Measurements from ENCODE around the gene CHRNA3. TPM values are rescaled to one million over a fixed set of nuclear protein-coding genes. Genes with fewer than 3 reads are reported as not detected.

Gene CHRNA3
- total RNA-seq, result 0.40 TPM in 1 of 2 replicates, not detected in the other

- H3K4me3 ChIP-seq (ENCODE audit: low read depth, low read length), result peak within 1 kb of the TSS; percentile 19
- no peak for TF ChIP-seq CTCF (conservative IDR thresholded peaks at IDR 0.05; ENCODE audit: low read depth, low read length)
- no peak for DNase-seq (ENCODE audit: low read depth)
Measured at GRCh38 chr15:78620527-78621421, at the start of gene CHRNA3. Gene CHRNA3, minus strand, starts transcription at chr15:78620996. Its CDS starts 202 bp downstream, at chr15:78620794.

- H3K4me3 ChIP-seq (ENCODE audit: low read depth, low read length), result no peak overlapping the region
- DNase-seq (ENCODE audit: low read depth), result no peak
- no peak for TF ChIP-seq CTCF (conservative IDR thresholded peaks at IDR 0.05; ENCODE audit: low read depth, low read length)
Measured at GRCh38 chr15:78668987-78669386, 48.2 kb upstream of the CHRNA3 start.

- TF ChIP-seq CTCF (conservative IDR thresholded peaks at IDR 0.05; ENCODE audit: low read depth, low read length), result no peak
- H3K4me3 ChIP-seq (ENCODE audit: low read depth, low read length), result no peak overlapping the region
- DNase-seq (ENCODE audit: low read depth), result no peak
Measured at GRCh38 chr15:78667578-78668236, 46.9 kb upstream of the CHRNA3 start.

GRCh38 chr15:78666010-78666409, 45.2 kb upstream of the CHRNA3 start:
- no peak for TF ChIP-seq CTCF (conservative IDR thresholded peaks at IDR 0.05; ENCODE audit: low read depth, low read length)
- no peak overlapping the region for H3K4me3 ChIP-seq (ENCODE audit: low read depth, low read length)
- no peak for DNase-seq (ENCODE audit: low read depth)

GRCh38 chr15:78663703-78664102, 42.9 kb upstream of the CHRNA3 start:
- no peak overlapping the region for H3K4me3 ChIP-seq (ENCODE audit: low read depth, low read length)
- TF ChIP-seq CTCF (conservative IDR thresholded peaks at IDR 0.05; ENCODE audit: low read depth, low read length), result no peak
- DNase-seq (ENCODE audit: low read depth), result no peak

GRCh38 chr15:78662028-78662427, 41.2 kb upstream of the CHRNA3 start:
- TF ChIP-seq CTCF (conservative IDR thresholded peaks at IDR 0.05; ENCODE audit: low read depth, low read length), result no peak
- no peak overlapping the region for H3K4me3 ChIP-seq (ENCODE audit: low read depth, low read length)
- no peak for DNase-seq (ENCODE audit: low read depth)

All from epithelial cell of proximal tubule (primary cell).